ENCODE measurements around the gene MBD6.

MBD6 gene

DNA sequence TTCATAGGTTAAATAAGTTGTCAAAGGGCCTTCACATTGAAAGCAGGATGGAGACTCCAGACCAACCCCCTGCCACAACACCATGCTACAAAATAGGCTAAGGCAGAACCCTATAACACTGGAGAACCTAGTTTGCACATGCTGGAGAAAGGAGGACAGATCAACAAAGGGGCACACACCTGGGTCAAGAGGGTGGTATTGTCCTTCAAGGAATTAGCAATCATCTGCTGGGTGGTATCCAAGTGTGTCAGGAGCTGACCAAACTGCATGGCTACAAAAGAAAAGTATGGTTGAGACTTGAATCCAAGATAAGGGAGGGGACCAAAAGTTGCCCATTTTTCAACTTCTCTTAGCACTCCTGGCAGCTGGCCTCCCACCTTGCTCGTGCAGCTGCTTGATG is 9.2 kb downstream of the MBD6 start:
- DNase-seq: no peak

DNA sequence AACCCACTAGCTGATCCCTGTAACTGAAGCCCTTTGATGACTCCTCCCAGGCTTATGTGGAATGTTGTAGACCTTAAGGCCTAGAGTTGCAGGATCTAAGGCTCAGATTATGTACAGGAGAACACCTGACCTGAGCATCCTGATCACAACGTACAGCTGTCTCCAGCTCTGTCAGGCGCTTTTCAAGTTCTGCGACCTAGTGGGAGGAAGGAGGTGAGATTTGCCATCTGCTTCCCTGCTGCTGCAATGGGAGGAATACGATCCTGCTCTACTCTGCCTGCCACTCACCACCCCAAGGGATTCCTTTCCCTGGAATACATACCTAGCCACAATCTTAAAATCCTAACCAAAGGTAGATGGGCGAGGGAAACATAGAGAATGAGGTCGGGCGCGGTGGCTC is 10.5 kb downstream of the MBD6 start:
- no peak for DNase-seq

DNA sequence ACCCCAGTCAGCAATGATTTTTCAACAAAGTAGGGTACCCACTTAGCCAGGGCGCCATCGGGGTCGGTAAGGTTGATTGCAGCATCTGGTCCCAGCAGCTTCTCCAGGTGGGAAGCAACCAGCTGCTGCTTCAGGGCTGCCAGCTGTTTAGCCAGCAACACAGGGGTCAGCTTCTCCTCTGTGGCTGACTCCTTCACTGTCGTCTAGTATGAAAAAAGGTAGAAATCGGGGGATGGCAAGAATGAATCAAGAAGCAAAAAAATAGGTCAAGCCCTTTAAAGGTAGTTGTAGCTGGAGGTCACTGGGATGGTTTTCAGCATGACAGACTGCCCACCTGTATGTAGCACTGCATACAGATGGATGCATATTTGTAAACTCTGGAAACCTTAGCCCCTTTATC is 11.6 kb downstream of the MBD6 start:
- no peak for DNase-seq

DNA sequence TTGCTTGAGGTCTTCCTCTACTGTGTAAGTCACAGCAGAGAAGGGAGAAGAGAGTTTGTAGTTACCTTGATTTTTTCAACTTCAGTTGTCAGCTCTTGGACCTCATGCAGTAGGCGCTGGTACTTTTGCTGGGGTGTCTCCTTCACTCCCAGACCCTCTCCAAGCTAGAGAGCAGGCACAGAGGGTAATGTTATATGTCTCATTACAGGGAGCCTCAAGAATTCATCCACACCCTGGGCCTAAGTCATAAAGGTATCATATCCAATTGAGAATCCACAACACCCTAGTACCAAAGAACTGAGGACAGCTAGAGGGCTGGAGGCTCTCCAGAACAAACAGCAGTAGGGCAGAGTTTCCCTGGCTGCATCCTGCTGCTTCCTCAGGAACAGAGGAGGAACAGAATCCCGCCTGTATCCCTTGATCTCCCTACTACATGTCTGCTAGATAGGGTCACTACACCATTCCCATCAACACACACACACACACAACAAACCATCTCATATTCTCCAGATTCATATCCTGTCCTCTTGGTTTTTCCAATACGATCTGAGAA is 12.4 kb downstream of the MBD6 start:
- DNase-seq: no peak

DNA sequence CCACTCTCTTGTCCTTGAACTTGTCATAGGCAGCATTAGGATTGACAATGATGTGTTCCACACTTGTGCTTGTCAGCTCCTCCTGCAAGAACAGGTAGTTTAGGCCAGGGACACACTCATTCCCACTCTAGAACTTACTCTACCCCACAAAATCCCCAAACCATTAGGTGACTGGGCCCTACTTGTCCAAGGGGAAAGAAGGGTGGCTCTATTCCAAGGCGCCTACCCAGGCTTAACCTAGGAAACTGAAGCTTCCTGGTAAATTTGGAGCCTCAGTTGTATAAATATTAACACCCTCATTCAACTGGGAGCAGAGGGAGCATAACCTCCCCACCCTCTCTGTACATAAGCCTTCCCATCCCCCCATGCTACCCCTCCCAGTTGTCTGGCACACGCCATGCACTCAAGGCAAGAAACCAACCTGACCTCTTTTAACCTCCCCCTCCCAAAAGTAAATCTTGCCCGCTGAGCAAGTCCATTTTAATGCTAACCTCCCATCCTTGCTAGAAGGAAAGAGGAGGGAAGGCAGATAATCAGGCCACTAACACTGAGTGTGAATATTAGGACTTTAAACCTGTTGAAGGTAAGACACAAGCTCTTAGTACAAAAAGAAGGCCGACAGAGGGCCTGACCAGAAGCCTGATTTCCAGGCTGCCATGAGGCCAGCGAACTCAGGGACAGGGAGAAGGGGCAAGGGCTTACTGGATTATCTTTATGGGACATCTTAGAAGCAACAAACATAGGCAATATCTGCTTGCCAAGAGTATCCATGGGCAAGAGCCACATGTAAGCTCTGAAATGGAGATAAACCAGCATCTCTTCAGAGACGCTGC is 13.4 kb downstream of the MBD6 start:
- no peak for DNase-seq

DNA sequence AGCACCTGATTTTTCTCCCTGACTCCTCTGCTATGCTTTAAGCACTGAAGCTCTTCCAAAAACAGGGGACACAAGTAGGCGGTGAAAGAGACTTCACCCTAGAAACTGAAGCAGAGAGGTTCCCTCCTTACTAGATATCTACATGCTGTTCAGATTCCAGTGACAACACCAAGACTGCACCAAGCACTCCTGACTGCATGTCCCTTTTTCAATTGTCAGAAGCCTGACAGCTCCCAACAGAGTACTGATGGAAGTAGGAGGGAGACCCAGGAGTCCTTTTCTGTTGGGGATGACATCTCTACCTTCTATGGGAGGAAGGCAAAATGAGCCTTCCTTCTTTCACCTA is 13.9 kb downstream of the MBD6 start:
- no peak for DNase-seq

DNA sequence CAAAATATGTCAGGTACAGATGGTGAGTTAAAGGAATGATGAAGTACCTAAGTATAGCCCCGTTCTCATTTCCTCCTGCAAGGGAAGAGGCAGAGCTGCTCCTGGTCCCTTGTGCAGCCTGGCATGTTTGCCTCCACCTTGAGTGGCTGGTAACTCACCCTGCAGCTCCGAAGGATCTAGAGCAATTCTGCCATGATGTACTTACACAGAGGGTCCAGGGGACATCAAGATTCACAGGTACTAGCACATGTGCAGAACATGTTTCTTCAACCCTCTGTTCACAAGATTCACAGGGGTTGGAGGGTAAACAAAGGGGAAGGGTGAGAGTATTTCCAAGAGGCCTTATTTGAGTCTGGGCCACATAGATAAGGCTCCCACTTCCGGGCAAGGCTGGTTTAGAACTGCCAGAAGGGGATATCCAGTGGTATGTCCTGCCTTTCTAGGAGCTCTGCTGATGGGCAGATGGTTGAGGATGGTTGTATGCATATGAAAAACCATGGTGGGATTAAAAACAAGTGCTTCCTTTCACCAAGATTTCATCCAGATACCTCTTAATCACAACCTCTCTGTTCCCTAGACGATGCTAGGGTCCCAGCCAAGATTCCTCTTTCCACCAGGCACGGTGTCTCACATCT is 16.6 kb downstream of the MBD6 start:
- no peak for DNase-seq

DNA sequence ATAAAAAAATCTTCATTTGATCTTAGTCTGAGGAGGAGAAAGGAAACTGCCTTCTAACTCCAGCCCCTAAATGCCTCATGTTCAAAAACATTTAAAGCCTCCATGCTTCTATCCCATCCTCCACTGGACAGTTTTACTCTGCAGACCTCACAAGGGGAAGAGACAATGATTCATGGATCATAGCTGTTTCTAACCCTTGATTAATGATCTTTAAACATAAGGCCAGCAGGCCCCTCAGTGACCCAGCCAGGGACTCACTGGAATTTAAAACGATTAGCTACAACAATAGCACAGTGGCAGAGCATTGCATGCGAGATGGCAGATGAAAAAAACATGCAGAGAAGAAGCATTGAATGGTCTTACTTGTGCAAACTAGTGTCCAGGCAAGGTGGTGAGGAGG is 18.4 kb downstream of the MBD6 start:
- DNase-seq: no peak

DNA sequence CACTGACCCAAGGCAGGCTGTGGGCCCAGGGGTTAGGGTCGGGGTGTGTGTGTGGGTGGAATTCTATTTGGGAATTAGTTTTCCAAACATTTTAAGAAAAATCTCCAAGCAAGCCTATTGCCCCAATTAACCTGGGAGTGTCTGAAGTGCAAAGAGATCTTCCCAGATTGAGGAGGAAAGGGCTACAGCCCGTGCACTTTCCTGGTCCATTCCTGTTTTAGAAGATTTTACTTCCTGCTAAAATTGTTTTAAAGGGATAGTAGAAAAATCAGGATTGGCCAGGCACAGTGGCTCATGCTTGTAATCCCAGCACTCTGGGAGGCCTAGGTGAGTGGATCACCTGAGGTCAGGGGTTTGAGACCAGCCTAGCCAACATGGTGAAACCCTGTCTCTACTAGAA is 19.1 kb downstream of the MBD6 start:
- DNase-seq: no peak

DNA sequence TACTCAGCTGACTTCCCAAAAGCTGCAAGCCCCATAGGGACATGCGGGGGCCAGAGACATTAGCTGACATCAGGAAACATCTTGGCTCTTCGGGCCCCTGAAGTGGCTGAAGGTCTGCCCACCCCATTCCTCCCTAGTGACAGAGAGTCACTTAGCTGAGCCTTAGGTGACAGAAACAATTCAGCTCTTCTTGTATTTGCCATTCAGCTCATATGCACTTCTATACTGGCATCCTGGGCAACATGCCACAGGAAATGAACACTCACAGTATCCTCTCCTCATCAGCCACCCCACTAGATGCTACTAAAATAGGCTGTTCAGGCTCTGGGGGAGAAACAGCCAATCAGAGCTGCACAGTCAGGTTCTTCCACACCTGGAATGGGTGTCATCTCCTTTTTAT is 21.0 kb downstream of the MBD6 start:
- no peak for DNase-seq

DNA sequence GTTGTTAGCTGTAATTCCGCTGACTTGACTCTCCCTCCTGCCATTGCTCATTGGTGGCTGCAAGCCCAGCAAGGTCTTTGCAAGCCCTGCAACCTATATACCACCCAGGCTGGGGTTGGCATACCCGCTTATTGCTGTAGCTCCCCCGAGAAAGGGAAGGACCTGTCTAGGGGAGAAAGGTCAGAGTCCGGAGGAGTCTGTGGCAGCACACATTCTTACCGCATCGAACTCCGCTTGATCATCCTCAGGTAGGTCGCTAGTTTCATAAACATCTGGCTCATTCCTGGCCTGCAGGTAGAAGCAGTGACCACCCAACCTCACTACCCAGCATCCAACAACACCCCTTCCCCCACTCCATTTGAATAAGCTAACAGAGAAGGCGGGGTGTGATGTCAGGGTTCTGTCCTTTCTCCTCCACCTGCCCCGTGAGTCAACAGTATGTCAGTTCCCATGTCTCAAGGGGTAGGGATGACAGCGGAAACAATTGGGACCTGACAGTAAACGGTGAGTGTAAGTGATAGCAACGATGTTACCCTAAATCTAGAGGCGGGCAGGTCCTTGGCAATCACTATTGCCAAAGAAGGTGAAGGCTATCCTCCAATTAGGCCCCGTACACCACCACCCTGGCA is 23.3 kb downstream of the MBD6 start:
- DNase-seq: no peak

DNA sequence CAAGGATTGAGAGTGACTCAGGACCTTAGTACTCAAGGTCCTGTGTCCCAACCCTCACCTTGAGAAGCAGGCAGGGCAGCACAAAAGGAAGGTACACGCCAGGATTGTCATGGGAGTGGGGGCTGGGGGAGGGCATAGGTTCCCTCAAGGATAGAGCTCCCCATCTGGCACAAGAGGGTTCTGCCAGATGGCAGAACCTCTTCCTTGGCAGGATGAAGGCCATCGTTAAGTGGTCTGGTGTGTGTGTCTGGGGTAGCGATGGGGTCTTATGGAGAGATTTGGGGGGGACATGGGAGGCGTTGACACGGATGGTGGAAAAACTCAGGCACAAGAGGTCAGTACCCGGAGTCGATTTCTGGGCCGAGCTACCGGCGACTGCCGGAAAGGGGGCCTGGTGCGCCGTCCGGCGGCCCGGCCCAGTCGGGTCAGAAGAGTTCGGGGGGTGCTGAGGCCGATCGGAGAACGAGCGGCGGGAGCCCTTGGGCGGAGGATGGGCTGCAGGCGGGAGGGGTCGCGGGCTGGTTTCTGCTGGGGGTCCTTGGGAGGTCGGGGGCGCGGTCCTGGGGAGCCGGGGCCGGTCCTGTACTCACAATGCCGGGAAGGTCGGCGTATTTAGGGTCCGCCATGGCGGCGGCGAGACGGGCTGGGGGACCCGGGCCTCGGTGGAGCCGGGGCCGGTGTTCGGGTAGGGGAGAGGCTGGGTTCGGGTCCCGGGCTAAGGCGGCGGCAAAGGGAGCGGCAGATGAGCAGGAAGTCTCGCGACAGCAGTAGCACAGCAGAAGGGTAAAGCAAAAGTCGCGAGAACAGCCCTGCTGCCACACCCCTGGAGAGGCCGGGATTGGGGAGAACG is 24.0 kb downstream of the MBD6 start, which contains the start of gene DCTN2:
DCTN2 (minus strand) TSS at position 755 of the 850 bp plus-strand sequence; CDS start at position 626, 129 bp downstream.
- peak; percentile 89 for DNase-seq

DNA sequence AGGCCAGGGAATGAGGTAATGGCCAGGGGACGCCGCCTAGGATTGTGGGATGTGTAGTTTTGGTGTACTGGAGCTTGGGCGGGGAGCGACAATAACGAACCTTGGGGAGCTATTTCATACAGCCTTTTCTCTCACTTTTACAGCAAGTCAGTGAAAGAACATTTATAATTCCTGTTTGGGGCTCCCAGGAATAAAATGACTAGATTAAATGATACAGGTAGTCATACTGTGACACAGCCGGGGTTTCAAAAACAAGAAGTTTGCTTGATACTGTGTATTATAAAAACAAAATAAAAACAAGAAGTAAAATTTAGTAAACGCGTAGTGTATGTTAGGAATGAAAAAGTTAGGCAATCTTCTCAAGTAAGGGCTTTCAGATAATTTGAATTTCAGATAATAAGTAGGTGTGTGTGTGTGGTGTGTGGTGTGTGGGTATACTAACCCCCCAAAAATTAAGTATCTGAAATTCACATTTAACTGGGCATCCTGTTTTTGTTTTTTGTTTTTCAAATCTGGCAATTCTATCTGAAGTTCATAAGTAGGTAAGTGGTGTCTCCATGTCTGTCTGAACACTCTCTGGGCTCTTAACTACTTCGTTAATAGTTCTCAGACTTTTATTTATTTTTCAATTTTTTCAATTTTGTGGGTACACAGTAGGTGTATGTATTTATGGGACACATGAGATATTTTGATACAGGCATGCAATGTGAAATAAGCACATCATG is 24.8 kb downstream of the MBD6 start:
- no peak for DNase-seq

DNA sequence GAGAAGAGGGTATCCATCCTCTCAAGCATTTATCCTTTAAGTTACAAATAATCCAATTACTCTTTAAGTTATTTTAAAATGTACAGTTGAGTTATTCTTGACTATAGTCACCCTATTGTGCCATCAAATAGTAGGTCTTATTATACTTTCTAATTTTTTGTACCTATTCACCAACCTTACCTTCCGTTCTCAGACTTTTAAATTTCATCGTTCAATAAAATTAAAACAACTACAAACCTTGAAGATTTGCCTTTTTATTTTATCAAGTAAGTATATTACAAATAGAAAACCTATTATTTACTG is 25.3 kb downstream of the MBD6 start:
- no peak for DNase-seq

DNA sequence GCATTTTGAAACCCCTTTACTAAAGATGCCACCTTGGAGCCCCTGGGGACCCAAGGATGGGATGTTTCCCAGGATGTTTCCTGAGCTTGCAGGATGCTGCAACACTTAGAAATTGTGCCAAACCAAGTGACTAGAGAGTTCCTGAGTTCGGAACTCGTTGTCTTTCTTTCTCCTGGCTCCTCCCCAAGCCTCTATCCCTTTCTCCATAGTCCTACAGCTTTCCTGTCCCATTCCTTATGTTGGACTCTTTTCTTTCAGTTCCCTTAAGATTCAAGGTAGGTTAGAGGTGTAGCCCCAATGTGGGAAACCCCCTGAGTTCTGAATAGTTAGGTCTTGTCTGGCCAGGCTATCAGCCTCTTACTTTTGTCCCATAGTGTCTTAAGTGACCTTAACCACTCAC is 25.9 kb downstream of the MBD6 start:
- no peak for DNase-seq

DNA sequence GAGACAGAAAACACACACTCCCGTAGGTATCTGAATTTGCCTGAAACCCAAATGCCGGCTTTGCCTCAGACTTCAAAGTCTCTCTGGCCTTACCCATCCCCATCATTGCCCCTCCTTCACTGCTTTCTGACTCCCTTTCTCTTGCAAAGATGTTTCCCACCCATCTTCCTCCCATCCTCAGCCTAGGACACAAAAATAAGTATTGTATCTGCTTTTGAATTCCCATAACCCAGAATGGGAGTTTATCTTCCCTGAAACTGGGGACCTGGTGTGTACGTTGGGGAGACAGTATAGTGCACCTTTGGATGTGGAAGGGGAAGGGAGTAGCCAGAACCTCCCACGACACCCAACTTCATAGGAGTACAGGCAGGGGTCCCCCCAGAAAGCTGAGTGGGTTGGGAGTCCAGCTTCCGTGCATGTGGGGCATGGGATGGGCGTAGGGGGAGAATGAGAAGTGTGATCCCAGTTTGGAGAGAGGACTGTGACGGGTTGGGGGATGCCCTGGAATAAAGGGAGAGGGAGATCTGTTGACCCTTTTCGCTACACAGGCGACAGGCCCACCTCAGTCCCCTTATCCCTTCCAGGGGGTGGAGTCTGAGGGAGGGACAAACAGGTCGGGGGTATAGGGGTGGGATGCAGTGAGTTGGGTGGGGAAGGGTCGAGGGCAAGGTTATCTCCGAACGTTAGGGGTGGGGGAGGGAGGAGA is 26.7 kb downstream of the MBD6 start:
- DNase-seq: no peak

DNA sequence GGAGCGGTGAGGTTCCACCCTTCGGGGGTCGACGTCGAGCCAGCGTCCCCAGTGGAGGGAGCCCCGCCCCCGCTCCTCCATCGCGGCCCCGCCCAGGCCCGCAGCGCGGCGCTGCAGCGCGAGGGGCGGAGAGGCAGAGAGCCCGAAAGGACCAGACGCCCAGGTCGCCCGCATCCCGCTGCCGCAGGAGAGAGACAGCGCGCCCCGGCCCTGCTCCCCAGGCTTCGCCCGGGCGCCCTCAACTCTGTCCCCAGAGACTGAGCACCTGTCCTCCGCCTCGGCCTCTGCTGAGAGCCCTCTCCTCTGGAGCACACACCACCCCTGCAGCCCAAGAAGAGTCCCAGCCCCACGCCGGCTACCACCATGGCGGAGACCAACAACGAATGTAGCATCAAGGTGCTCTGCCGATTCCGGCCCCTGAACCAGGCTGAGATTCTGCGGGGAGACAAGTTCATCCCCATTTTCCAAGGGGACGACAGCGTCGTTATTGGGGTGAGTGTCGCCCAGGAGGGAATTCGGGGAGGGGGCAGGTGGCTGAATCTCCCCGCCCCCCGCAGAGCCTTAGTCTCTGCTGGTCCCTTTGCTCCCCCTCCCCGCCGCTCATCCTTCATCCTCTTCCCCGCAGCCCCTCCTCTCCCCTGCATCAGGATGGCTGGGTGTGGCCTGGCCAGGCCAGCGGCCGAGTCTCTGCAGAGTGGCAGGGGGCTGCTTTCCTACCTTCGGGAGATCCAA is 27.5 kb downstream of the MBD6 start, which contains the start of gene KIF5A:
KIF5A (plus strand) TSS at position 136 of the 732 bp plus-strand sequence; CDS start at position 364, 228 bp downstream.
- DNase-seq: peak; percentile 13

DNA sequence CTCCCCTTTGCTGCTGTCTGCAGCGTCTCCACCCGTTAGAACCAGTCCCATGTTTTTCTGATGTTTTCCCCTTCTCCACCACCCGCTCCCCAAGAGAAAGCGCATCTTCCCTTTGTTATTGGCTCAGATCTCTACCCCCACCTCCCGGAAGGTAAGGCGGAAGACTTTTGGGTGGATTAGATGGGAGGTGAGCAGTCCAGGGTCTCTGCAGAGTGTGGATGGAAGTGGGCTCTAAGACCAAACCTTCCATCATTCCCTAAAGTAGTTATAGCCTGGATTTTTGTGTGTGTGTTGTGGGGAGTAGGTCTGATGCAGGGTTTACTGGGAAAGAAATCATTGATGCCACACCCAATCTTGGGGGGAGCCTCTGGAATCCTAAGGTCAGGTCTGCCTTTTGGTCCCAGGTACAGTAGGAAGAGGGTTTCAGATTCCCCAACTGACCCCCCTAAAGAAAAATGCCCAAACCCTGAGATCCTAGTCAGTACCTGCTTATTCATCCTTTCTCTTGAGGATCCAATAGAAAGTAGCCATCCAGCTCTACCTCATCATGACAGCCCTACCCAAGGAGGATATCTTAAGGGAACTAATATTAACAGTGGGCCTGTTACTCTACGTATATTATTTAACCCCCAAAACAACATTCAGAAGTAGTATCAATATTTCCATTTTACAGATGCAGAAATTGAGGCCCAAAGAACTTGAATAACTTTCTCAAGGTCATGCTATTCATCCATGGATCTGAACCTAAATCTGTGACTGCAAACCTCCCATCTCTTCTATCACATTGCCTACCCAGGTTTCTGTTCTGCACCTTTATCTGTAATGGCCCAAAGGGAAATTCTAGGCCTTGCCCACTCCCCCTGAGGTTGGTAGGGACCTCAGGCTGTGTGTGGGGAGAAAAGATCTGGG is 28.3 kb downstream of the MBD6 start:
- no peak for DNase-seq

DNA sequence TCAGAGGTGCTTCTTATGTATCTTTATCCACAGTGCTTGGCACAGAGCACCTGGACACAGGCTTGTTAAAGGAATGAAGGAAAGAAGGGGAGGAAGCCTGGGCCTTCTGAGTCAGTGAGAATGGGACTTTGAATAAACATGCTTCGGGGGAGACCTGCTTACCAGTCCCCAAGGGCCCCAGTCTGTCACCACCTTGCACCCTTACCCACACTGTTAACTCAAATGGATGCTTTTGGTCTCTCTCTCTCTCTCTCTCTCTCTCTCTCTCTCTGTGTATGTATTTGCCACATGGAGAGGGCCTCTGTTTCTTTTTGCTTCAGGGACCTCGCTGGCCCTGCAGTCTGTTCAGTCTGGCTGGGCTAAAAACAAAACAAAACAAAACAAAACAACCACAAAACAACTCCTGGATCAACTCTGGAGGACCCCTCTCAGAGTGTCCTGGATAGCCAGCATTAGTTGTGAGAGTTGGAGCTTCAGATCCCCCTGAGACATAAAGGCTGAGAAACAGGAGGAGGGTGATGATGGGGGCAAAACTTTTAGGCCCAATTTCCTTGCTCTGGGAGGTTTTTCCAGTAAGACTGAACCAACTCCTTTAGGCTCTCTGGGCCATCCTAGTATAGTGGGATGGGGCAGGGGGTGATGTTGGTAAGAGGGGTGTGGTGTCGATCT is 29.1 kb downstream of the MBD6 start:
- no peak for DNase-seq
